ENCODE measurements around the gene IGFL1. TPM values are rescaled to one million over a fixed set of nuclear protein-coding genes. Genes with fewer than 3 reads are reported as not detected.

The IGFL1 gene
- total RNA-seq, 1 experiment from 2014 or later = not detected

- RAD21 ChIA-PET (ENCODE audit: low non-redundant PET in 1 of 2, low total read pairs in 2 of 2, uncharacterized antibody in 2 of 2, unreplicated experiment in 2 of 2) = no interaction called here
- Histone ChIP-seq H3K9me2 (ENCODE audit: insufficient read depth) (no peaks in the 10 kb centered on the region), H3K36me3 (ENCODE audit: control insufficient read depth in 1 of 2, insufficient read depth in 2 of 2, low read length in 2 of 2) (no peaks in the 10 kb centered on the region), H3K79me2 (ENCODE audit: insufficient read depth, low read length) (no peaks in the 10 kb centered on the region), H4K20me1 (ENCODE audit: insufficient read depth) (no peaks in the 10 kb centered on the region), H3K9ac (ENCODE audit: low read length) (no peak overlapping the region), H3K4me1 (ENCODE audit: control insufficient read depth in 1 of 2, insufficient read depth in 2 of 2, low read length in 2 of 2) (peaks cover 7 to 29% of the 10 kb centered on the region in 2 experiments), H3K9me3 (ENCODE audit: control insufficient read depth in 1 of 2, insufficient read depth in 1 of 2, low read depth in 1 of 2, low read length in 2 of 2) (no peaks in the 10 kb centered on the region), H3K27me3 (ENCODE audit: insufficient read depth, low read length) (peaks cover 11% of the 10 kb centered on the region), H3K4me3 (replicated peaks in 1 of 2; ENCODE audit: low read depth in 1 of 2, low read length in 2 of 2) (no peak overlapping the region), H2AFZ (ENCODE audit: low read depth, low read length, poor library complexity, severe bottlenecking) (no peak overlapping the region), H3K27ac (ENCODE audit: low read depth, low read length) (no peak overlapping the region), H3K4me2 (ENCODE audit: low read length) (no peak overlapping the region)
- intact Hi-C loops (cut with micrococcal nuclease) = no loop called here
- POLR2A ChIA-PET = no interaction called here
- no TSS peak for BruUV-seq (replicated peaks)
- DNase-seq (ENCODE audit: low read depth, low spot score) = no peak
- TF ChIP-seq RAD21 (IDR thresholded peaks at IDR 0.05; ENCODE audit: low read depth) (no peak), SRF (IDR thresholded peaks at IDR 0.05; ENCODE audit: low read depth) (no peak), CTCF (IDR thresholded peaks at IDR 0.05 in 2 of 3, conservative IDR thresholded peaks at IDR 0.05 in 1 of 3; ENCODE audit: borderline replicate concordance in 1 of 3, insufficient read depth in 1 of 3, low read depth in 2 of 3, low read length in 2 of 3) (no peak), JUND (IDR thresholded peaks at IDR 0.05) (no peak), ZFX (IDR thresholded peaks at IDR 0.05) (no peak), EZH2 (IDR thresholded peaks at IDR 0.05) (no peak), CEBPB (IDR thresholded peaks at IDR 0.05; ENCODE audit: low read depth) (no peak), ATF3 (IDR thresholded peaks at IDR 0.05) (no peak), SP1 (IDR thresholded peaks at IDR 0.05; ENCODE audit: low read depth) (no peak), ZNF274 (IDR thresholded peaks at IDR 0.05; ENCODE audit: low read depth, low read length) (no peak), EZH2phosphoT487 (IDR thresholded peaks at IDR 0.05; ENCODE audit: borderline replicate concordance) (no peak), ELF1 (IDR thresholded peaks at IDR 0.05; ENCODE audit: borderline replicate concordance, low read depth) (no peak), MAX (IDR thresholded peaks at IDR 0.05) (no peak), YY1 (IDR thresholded peaks at IDR 0.05; ENCODE audit: extremely low read depth, insufficient replicate concordance, low read depth, low read length) (no peak), SIN3A (IDR thresholded peaks at IDR 0.05; ENCODE audit: low read depth) (no peak)
- ATAC-seq = no peak
- CTCF ChIA-PET = interaction anchor here (0.6 kb wide), 1 partner anchor 48 kb away, joined by 3 read pairs; no protein-coding TSS in a partner anchor
Observed at GRCh38 chr19:46196410-46197124, 33.0 kb upstream of the IGFL1 start.
